ENCODE data around the gene POLR2H. TPM values are rescaled to one million over a fixed set of nuclear protein-coding genes. Genes with fewer than 3 reads are reported as not detected.

The POLR2H gene
- total and polyA plus RNA-seq, 4 donors: 46.4 to 139 (median 82.4) TPM

DNA sequence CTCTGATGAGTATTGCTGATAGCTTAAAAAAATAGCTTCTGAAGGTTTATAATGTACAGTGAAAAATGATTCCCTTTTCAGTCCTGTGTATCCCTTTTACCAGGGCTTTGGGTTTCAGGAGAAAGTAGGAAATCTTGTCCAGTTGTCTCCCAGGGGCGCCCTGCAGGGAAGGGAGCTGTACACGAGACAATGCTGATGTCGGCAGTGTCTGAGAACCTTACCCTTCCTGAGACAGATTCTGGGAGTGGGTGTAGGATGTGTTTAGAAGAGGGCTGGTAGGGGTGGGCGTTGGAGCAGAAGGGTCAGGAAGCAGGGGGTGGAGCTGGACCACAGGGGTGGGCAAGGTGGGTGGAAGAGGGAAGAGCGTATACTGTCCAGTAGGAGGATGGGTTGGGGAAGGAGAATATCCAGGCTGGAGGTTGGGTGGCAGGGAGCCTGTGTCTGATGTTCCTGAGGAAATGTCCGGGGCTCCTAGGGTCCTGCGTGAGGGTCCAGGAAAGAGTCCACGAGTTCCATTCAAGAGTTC is 10.8 kb downstream of the POLR2H start:
- DNase-seq: no peak
- no peak overlapping the region for H3K9ac ChIP-seq (ENCODE audit: insufficient read depth in 1 of 2, low read length in 2 of 2)
- WGBS, 2 donors: 74 to 85% methylated on average over 8 of the region's 8 CpGs

DNA sequence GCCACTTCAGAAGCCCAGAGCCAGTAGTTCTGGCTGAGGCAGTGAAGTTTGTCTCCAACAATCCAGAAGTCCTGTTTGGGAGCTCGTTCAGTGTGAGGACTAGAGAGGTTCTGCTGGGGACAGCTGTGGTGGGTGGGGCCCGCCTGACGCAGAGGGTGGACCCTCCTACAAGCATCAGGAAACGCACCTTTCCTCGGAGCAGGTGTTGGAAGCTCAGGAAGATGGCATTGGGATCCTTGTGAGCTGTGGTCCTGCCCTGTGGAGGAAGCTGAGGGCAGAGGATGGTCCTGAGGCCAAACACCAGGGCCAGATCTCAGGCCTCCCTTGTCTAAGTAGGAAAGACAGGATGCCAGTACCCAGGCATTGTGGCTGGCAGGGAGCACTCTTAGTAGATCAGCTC is 11.4 kb downstream of the POLR2H start:
- 73 to 84% methylated on average over 5 of the region's 5 CpGs for WGBS, 2 donors
- Histone ChIP-seq H3K9ac (ENCODE audit: insufficient read depth in 1 of 2, low read length in 2 of 2) (no peak overlapping the region), H3K27me3 (ENCODE audit: control insufficient read depth in 3 of 3, insufficient read depth in 3 of 3, low read length in 2 of 3) (no peaks in the 10 kb centered on the region), H3K4me1 (ENCODE audit: control insufficient read depth in 5 of 5, insufficient read depth in 5 of 5, low read length in 5 of 5) (peaks cover 0 to 12% (median 1%) of the 10 kb centered on the region in 5 donors), H3K27ac (ENCODE audit: low read depth in 1 of 2, low read length in 1 of 2) (no peak overlapping the region), H3K36me3 (ENCODE audit: control insufficient read depth in 4 of 4, insufficient read depth in 4 of 4, low read length in 4 of 4) (peaks cover 3 to 8% (median 7%) of the 10 kb centered on the region in 4 donors), H3K4me3 (no peak overlapping the region), H3K9me3 (ENCODE audit: control insufficient read depth in 4 of 4, insufficient read depth in 3 of 4, low read length in 3 of 4) (no peaks in the 10 kb centered on the region)
- no peak for ATAC-seq (ENCODE audit: insufficient read depth, low FRiP score)
- TF ChIP-seq, protein P1, sequence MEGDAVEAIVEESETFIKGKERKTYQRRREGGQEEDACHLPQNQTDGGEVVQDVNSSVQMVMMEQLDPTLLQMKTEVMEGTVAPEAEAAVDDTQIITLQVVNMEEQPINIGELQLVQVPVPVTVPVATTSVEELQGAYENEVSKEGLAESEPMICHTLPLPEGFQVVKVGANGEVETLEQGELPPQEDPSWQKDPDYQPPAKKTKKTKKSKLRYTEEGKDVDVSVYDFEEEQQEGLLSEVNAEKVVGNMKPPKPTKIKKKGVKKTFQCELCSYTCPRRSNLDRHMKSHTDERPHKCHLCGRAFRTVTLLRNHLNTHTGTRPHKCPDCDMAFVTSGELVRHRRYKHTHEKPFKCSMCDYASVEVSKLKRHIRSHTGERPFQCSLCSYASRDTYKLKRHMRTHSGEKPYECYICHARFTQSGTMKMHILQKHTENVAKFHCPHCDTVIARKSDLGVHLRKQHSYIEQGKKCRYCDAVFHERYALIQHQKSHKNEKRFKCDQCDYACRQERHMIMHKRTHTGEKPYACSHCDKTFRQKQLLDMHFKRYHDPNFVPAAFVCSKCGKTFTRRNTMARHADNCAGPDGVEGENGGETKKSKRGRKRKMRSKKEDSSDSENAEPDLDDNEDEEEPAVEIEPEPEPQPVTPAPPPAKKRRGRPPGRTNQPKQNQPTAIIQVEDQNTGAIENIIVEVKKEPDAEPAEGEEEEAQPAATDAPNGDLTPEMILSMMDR (IDR thresholded peaks at IDR 0.05; ENCODE audit: control extremely low read depth, extremely low read depth): no peak
- no peak for DNase-seq

More for the DNA sequence above, 10.8 kb downstream of the POLR2H start:
- ATAC-seq (ENCODE audit: insufficient read depth, low FRiP score): no peak
- TF ChIP-seq, protein P1 (IDR thresholded peaks at IDR 0.05; ENCODE audit: control extremely low read depth, extremely low read depth): no peak
- H3K36me3 ChIP-seq (ENCODE audit: control insufficient read depth in 4 of 4, insufficient read depth in 4 of 4, low read length in 4 of 4): peaks cover 3 to 11% (median 8%) of the 10 kb centered on the region in 4 donors
- no peaks in the 10 kb centered on the region for H3K27me3 ChIP-seq (ENCODE audit: control insufficient read depth in 3 of 3, insufficient read depth in 3 of 3, low read length in 2 of 3)
- no peak overlapping the region for H3K4me3 ChIP-seq
- H3K27ac ChIP-seq (ENCODE audit: low read depth in 1 of 2, low read length in 1 of 2): no peak overlapping the region
- peaks cover 0 to 7% (median 1%) of the 10 kb centered on the region in 5 donors for H3K4me1 ChIP-seq (ENCODE audit: control insufficient read depth in 5 of 5, insufficient read depth in 5 of 5, low read length in 5 of 5)
- H3K9me3 ChIP-seq (ENCODE audit: control insufficient read depth in 4 of 4, insufficient read depth in 3 of 4, low read length in 3 of 4): no peaks in the 10 kb centered on the region

- Histone ChIP-seq H3K36me3 (ENCODE audit: control insufficient read depth in 4 of 4, insufficient read depth in 4 of 4, low read length in 4 of 4) (peaks cover 2 to 7% (median 3%) of the 10 kb centered on the region in 4 donors), H3K27ac (ENCODE audit: low read depth in 1 of 2, low read length in 1 of 2) (no peak overlapping the region), H3K9ac (ENCODE audit: insufficient read depth in 1 of 2, low read length in 2 of 2) (no peak overlapping the region), H3K9me3 (ENCODE audit: control insufficient read depth in 4 of 4, insufficient read depth in 3 of 4, low read length in 3 of 4) (no peaks in the 10 kb centered on the region), H3K4me1 (ENCODE audit: control insufficient read depth in 5 of 5, insufficient read depth in 5 of 5, low read length in 5 of 5) (peaks cover 0 to 17% (median 1%) of the 10 kb centered on the region in 5 donors), H3K4me3 (no peak overlapping the region), H3K27me3 (ENCODE audit: control insufficient read depth in 3 of 3, insufficient read depth in 3 of 3, low read length in 2 of 3) (no peaks in the 10 kb centered on the region)
- DNase-seq (no peak), ATAC-seq (ENCODE audit: insufficient read depth, low FRiP score) (no peak)
- WGBS, 2 donors: 80 to 82% methylated on average over 6 of the region's 6 CpGs
- TF ChIP-seq, protein P1 (IDR thresholded peaks at IDR 0.05; ENCODE audit: control extremely low read depth, extremely low read depth): no peak
These were observed 11.9 kb downstream of the POLR2H start for GRCh38 chr3:184373422-184373821.
